ENCODE measurements around the gene MAST2.

MAST2 gene

GRCh38 chr1:46002551-46003150 is 199.2 kb downstream of the MAST2 start:
- TF ChIP-seq, protein P1, sequence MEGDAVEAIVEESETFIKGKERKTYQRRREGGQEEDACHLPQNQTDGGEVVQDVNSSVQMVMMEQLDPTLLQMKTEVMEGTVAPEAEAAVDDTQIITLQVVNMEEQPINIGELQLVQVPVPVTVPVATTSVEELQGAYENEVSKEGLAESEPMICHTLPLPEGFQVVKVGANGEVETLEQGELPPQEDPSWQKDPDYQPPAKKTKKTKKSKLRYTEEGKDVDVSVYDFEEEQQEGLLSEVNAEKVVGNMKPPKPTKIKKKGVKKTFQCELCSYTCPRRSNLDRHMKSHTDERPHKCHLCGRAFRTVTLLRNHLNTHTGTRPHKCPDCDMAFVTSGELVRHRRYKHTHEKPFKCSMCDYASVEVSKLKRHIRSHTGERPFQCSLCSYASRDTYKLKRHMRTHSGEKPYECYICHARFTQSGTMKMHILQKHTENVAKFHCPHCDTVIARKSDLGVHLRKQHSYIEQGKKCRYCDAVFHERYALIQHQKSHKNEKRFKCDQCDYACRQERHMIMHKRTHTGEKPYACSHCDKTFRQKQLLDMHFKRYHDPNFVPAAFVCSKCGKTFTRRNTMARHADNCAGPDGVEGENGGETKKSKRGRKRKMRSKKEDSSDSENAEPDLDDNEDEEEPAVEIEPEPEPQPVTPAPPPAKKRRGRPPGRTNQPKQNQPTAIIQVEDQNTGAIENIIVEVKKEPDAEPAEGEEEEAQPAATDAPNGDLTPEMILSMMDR (IDR thresholded peaks at IDR 0.05; ENCODE audit: low read depth, low read length, missing control alignments) = no peak
- DNase-seq (ENCODE audit: low read depth) = no peak
- in situ Hi-C loops (cut with HindIII; ENCODE audit: low sequenced_read_pairs) = no loop called here
- H3K4me3 ChIP-seq (ENCODE audit: low read depth, low read length) = no peak overlapping the region

GRCh38 chr1:46003315-46003714 is 199.9 kb downstream of the MAST2 start:
- TF ChIP-seq, protein P1 (IDR thresholded peaks at IDR 0.05; ENCODE audit: low read depth, low read length, missing control alignments) = no peak
- DNase-seq (ENCODE audit: low read depth) = no peak
- no peak overlapping the region for H3K4me3 ChIP-seq (ENCODE audit: low read depth, low read length)
- in situ Hi-C loops (cut with HindIII; ENCODE audit: low sequenced_read_pairs) = no loop called here

DNA sequence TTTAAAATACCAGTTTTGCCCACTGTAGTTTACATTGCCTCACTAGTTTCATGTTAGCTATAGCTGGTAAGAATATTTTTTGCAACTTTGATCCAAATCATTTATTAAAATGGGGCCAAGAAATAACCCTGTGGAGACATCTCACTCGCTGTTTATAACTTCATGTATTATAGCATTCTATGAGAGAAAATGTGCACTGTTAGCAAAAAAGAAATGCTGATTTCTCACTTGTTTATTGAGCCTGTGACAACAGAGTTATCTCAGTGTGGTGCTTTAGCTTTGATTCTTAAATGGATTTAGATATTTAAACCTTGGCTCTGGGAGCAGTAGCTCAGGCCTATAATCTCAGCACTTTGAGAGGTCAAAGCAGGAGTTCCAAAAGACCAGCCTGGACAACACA is 201.1 kb downstream of the MAST2 start:
- DNase-seq (ENCODE audit: low read depth) = no peak
- no peak overlapping the region for H3K4me3 ChIP-seq (ENCODE audit: low read depth, low read length)
- TF ChIP-seq, protein P1 (IDR thresholded peaks at IDR 0.05; ENCODE audit: low read depth, low read length, missing control alignments) = no peak
- in situ Hi-C loops (cut with HindIII; ENCODE audit: low sequenced_read_pairs) = no loop called here

GRCh38 chr1:46005594-46005993 is 202.2 kb downstream of the MAST2 start:
- no peak for DNase-seq (ENCODE audit: low read depth)
- TF ChIP-seq, protein P1 (IDR thresholded peaks at IDR 0.05; ENCODE audit: low read depth, low read length, missing control alignments) = no peak
- in situ Hi-C loops (cut with HindIII; ENCODE audit: low sequenced_read_pairs) = no loop called here
- H3K4me3 ChIP-seq (ENCODE audit: low read depth, low read length) = no peak overlapping the region

GRCh38 chr1:46008585-46008984 is 205.2 kb downstream of the MAST2 start:
- TF ChIP-seq, protein P1 (IDR thresholded peaks at IDR 0.05; ENCODE audit: low read depth, low read length, missing control alignments) = no peak
- no peak for DNase-seq (ENCODE audit: low read depth)
- in situ Hi-C loops (cut with HindIII; ENCODE audit: low sequenced_read_pairs) = no loop called here
- H3K4me3 ChIP-seq (ENCODE audit: low read depth, low read length) = no peak overlapping the region

DNA sequence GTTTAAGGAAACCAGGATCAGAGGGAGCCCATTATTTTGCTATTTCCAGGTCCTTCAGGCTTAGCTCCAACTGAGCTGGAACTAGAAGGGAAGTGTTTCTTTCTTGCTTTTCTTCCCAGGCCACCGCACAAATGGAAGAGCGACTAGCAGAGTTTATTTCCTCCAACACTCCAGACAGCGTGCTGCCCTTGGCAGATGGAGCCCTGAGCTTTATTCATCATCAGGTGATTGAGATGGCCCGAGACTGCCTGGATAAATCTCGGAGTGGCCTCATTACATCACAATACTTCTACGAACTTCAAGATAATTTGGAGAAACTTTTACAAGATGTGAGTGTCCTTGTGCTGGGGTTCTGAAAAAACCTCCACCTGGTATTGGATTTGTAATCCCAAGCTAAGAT is 207.2 kb downstream of the MAST2 start:
- no peak overlapping the region for H3K4me3 ChIP-seq (ENCODE audit: low read depth, low read length)
- TF ChIP-seq, protein P1 (IDR thresholded peaks at IDR 0.05; ENCODE audit: low read depth, low read length, missing control alignments) = no peak
- no peak for DNase-seq (ENCODE audit: low read depth)
- in situ Hi-C loops (cut with HindIII; ENCODE audit: low sequenced_read_pairs) = no loop called here
